Suprapubic skin (tissue), 4 donors: ENCODE measurements around the gene GFER.

Source experiments
- CTCF ChIP-seq, 2 donors: fragments of 200-600 bp in 1 of 2; fragments of 450-650 bp in 1 of 2; sonication (generic) in 1 of 2; IDR thresholded peaks; one replicate each; pipeline ENCODE4 v1.5.1; 2016 to 2019; ENCODE audit warnings: antibody characterized with exemption in 2 of 2, mild to moderate bottlenecking in 1 of 2, moderate library complexity in 1 of 2
- EP300 ChIP-seq: sonication (generic); formaldehyde crosslinking; IDR thresholded peaks from one replicate; pipeline ENCODE4 v1.6.1; 2017; ENCODE audit warnings: antibody characterized with exemption
- POLR2A ChIP-seq, 2 donors: fragments of 450-650 bp; IDR thresholded peaks; one replicate each; pipeline ENCODE4 v1.6.1; 2017; ENCODE audit warnings: antibody characterized with exemption in 2 of 2, mild to moderate bottlenecking in 2 of 2, moderate library complexity in 2 of 2
- POLR2AphosphoS5 ChIP-seq, 3 donors: sonication (generic); formaldehyde crosslinking; IDR thresholded peaks; one replicate each; pipeline ENCODE4 v1.6.1; 2017; ENCODE audit warnings: antibody characterized with exemption in 3 of 3

DNA sequence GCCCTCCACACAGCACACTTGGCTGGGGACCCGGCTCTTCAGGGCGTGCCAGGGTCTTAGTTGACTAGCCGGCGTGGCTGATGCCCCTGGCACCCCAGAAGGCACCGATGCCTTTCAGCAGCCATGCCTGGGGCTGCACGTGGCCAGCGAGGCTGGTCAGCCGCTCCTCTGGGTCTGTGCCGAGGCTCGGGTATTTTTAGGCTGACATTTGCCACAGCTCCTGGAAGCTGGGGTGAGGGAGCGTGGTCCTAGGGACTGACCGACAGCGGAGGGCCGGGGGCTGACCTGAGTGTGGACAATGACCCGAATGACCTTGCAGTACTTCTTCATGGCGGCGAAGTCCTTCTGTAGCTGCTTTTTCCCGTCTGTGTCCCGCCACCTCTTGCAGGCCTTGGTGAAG is 33.4 kb upstream of the GFER start:
- TF ChIP-seq CTCF (IDR thresholded peaks at IDR 0.05) (no peak), POLR2AphosphoS5 (IDR thresholded peaks at IDR 0.05) (no peak), POLR2A (IDR thresholded peaks at IDR 0.05) (no peak), EP300 (no peak)
